ENCODE data around the gene RNF215.

DNA sequence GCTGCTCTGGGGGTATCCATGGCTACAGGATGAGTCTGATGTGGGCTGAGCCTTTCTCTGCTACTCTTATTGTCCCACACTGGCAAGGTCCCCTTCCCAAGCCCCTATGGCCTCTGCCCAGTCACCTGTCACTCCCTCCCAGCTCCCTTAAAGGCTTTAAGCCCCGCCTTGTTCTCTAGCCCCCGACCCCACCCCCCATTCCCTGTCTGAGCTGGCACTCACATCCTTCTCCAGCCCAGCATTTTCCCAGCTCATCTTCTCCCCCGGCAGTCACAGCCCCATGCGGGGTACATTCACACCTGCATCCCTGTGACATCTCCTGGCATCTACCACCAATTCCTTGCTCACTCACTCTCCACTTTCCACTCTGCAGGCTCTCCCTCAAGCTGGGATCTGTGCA is 42.7 kb upstream of the RNF215 start:
- TF ChIP-seq, protein P1, sequence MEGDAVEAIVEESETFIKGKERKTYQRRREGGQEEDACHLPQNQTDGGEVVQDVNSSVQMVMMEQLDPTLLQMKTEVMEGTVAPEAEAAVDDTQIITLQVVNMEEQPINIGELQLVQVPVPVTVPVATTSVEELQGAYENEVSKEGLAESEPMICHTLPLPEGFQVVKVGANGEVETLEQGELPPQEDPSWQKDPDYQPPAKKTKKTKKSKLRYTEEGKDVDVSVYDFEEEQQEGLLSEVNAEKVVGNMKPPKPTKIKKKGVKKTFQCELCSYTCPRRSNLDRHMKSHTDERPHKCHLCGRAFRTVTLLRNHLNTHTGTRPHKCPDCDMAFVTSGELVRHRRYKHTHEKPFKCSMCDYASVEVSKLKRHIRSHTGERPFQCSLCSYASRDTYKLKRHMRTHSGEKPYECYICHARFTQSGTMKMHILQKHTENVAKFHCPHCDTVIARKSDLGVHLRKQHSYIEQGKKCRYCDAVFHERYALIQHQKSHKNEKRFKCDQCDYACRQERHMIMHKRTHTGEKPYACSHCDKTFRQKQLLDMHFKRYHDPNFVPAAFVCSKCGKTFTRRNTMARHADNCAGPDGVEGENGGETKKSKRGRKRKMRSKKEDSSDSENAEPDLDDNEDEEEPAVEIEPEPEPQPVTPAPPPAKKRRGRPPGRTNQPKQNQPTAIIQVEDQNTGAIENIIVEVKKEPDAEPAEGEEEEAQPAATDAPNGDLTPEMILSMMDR (IDR thresholded peaks at IDR 0.05), result no peak
- TF ChIP-seq POLR2A (IDR thresholded peaks at IDR 0.05; ENCODE audit: low read depth) (no peak), POLR2AphosphoS5 (IDR thresholded peaks at IDR 0.05) (no peak)

Data from esophagus muscularis mucosa (tissue), 3 donors.